Gastrocnemius medialis (tissue), 4 donors: ENCODE data around the gene ACY1.

Source experiments
- POLR2A ChIP-seq, 2 donors: fragments of 450-650 bp; IDR thresholded peaks; one replicate each; pipeline ENCODE4 v1.6.1; 2017; ENCODE audit warnings: antibody characterized with exemption in 2 of 2, mild to moderate bottlenecking in 2 of 2, moderate library complexity in 2 of 2
- TF ChIP-seq, protein P1 (sequence below), 5 experiments: fragments of 450-650 bp in 3 of 5; fragments of 200-600 bp in 2 of 5; sonication (generic) in 2 of 5; IDR thresholded peaks in 4 of 5; conservative IDR thresholded peaks in 1 of 5; 1 replicate in 4 of 5; 2 replicates in 1 of 5; pipeline ENCODE4 v1.5.1; 2016 to 2019; ENCODE audit warnings: antibody characterized with exemption in 5 of 5, mild to moderate bottlenecking in 3 of 5, moderate library complexity in 3 of 5

DNA sequence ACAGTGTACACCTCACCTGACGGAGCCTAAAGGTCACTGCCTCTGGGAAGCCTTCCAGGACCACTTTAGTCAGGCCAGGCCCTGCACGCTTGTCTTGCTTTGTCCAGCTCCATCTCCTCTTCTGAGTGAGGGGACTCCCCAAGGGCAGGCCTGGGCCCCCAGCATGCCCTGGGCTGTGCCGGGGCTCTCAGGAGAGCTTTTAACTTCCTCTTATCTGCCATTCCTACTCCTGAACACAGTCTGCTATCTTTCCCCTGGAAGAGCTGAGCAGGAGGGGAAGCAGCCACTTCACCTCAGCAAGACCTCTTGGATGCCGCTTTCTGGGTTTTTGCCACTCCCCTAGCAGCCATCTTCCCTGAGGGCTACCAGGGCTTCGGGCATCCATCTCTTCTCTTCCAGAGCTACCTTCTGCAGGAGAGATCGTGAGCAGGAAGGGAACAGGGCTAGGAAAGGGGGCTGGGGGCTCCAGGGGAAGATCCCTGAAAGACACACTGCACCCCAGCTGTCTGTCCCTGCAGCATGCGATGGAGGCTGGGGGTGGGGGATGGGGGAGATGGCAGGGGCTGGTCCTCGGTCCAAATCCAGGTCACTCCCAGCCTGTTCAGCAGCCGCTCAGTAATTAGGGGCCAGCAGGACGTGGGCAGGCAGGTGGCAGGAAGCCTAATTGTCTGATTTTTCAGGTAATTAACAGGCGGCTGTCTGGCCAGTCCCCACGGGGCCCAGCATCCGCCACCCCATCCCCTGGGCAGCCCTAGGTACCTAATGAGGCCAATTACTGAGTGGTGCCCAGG lies 32.3 kb downstream of the ACY1 start:
- no peak for TF ChIP-seq POLR2A (IDR thresholded peaks at IDR 0.05)
- TF ChIP-seq, protein P1, sequence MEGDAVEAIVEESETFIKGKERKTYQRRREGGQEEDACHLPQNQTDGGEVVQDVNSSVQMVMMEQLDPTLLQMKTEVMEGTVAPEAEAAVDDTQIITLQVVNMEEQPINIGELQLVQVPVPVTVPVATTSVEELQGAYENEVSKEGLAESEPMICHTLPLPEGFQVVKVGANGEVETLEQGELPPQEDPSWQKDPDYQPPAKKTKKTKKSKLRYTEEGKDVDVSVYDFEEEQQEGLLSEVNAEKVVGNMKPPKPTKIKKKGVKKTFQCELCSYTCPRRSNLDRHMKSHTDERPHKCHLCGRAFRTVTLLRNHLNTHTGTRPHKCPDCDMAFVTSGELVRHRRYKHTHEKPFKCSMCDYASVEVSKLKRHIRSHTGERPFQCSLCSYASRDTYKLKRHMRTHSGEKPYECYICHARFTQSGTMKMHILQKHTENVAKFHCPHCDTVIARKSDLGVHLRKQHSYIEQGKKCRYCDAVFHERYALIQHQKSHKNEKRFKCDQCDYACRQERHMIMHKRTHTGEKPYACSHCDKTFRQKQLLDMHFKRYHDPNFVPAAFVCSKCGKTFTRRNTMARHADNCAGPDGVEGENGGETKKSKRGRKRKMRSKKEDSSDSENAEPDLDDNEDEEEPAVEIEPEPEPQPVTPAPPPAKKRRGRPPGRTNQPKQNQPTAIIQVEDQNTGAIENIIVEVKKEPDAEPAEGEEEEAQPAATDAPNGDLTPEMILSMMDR (IDR thresholded peaks at IDR 0.05 in 4 of 5, conservative IDR thresholded peaks at IDR 0.05 in 1 of 5) = no peak
